CD1c-positive myeloid dendritic cell (primary cell): ENCODE measurements around the gene FBXO17.
"Not testable (repeated sequence)": the region's sequence is repeated elsewhere in the genome, so short reads cannot be mapped to it uniquely, and the experiment has no call there.

Experiments used
- DNase-seq: peaks from one replicate; pipeline ENCODE4 v3.0.0-alpha.2; 2016; ENCODE audit errors: extremely low spot score

FBXO17 gene

DNA sequence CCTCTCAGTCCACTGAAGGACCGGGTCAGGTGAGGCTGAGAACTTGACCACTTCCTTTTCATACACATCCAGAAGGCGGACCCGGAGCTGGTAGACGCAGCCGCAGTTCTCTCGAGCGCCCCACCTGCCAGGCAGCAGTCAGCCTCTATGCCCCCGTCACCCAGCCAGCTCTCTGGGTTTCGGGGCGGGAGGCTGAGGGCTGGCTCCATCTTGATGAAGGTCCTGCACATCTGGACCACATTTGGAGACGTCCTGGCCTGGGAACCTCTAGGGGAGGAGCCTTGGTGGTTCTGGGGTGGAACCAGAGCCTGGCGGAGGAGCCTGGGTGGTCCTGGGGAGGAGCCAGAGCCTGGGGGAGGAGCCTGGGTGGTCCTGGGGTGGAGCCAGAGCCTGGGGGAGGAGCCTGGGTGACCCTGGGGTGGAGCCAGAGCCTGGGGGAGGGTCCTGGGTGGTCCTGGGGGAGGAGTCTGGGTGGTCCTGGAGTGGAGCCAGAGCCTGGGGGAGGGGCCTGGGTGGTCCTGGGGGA is 30.5 kb downstream of the FBXO17 start:
- no peak for DNase-seq

DNA sequence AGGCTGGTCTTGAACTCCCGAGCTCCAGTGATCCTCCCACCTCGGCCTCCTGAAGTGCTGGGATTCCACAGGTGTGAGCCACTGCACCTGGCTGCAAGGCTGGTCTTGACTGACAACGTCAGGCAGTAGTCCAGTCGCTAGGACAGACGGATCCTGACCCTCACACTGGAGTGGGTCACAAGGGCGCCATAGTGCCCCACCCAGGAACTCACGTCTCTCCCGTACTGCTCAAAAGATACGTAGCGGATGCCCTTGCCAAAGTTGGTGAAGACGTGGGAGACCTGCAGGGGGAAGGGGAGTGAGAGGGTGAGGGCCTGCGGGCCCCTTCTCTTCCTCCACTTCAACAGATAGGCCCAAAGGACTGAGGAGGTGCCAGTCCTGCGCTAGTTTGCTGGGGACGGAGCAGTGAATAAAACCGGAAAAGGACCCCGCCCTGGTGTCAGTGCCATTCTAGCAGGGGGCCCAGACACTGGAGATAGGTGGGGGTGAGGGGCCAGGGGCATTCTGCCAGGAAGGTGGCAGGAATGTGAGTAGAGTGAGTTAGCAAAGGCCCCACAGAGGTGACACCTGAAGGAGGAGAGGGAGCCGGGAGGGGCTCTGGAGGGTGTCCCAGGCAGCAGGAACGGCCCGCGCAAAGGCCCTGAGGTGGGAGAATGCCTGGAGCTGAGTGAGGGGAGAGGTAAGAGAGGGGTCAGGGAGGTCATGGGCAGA is 32.9 kb downstream of the FBXO17 start:
- no peak for DNase-seq

DNA sequence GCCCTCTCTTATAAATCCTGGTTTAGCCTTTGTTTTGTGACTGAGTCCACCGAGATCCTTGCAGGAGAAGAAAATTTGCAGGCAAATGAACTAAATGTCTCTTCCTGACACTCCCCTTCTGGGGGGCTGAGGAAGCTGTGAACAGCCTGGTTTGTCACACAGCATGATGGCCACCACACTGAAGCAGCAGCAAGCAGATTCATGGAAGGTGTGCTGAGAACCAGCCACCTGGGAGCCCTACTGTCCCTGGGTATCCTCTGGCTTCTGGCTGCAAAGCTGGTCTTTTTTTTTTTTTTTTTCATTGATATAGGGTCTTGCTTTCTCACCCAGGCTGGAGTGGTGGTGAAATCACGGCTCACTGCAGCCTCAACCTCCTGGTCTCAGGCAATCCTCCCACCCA is 33.6 kb downstream of the FBXO17 start:
- DNase-seq: no peak

DNA sequence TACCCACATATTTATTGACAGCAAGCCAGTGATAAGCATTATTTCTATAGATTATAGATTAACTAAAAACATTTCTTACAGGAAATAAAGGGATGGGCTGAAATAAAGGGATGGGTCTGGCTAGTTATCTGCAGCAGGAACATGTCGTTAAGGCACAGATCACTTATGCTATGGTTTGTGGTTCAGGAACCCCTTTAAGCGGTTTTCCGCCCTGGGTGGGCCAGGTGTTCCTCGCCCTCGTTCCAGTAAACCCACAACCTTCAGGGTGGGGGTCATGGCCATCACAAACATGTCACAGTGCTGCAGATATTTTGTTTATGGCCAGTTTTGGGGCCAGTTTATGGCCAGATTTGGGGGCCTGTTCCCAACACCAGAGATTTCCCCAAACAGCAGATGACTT is 34.1 kb downstream of the FBXO17 start:
- not testable (repeated sequence) for DNase-seq

DNA sequence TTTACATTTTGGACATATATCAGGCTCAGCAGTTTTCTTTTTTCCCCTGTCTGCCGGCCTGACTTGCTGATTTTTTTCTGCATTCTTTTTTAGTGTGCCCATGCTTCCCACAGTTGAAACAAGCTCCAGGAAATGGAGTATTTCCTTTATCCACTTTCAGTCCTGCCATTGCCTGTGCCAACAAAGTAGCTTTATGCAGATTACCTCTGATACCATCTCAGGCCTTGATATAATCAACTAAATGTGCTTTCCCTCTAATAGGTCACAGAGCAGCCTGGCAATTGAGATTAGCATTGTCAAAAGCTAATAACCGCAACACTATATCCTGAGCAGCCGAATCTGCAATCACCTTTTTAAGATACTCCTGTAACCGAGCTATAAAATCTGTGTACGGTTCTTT is 35.6 kb downstream of the FBXO17 start:
- no peak for DNase-seq

DNA sequence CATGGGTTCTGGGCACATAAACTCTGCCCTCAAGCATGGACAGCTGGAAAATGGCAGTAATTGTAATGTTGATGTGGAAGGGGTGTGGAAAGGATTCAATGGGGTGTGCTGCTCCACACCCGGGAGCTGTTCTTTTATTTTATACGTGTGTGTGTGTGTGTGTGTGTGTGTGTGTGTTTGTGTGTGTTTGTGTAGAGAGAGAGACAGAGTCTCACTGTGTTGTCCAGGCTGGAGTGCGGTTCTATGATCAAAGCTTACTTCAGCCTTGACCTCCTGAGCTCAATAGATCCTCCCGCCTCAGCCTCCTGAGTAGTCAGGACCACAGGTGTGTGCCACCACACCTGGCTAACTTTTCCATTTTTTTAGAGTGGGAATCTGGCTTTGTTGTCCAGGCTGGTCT is 42.0 kb downstream of the FBXO17 start:
- DNase-seq: no peak

DNA sequence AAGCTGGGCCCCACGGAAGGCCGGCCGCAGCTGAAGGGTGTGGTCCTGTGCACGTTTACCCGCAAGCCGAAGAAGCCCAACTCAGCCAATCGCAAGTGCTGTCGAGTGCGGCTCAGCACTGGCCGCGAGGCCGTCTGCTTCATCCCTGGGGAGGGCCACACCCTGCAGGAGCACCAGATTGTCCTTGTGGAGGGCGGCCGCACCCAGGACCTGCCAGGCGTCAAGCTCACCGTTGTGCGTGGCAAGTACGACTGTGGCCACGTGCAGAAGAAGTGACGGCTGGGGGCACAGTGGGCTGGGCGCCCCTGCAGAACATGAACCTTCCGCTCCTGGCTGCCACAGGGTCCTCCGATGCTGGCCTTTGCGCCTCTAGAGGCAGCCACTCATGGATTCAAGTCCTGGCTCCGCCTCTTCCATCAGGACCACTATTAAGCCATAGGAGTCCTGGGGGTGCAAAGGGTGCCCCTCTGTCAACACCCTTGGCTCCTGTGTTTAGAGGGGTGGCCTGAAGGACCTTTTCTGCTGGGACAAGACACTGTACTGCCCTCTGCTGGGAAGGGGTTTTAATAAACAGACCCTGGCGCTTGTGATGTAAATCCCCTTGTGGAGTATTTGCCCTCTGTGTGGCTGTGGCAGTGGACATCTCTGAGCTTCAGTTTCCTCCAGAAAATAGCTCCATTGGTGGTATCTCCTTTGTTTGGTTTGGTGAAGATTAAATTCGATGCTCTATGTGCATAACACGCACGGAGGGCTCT is 42.9 kb downstream of the FBXO17 start:
- DNase-seq: peak; percentile 29

DNA sequence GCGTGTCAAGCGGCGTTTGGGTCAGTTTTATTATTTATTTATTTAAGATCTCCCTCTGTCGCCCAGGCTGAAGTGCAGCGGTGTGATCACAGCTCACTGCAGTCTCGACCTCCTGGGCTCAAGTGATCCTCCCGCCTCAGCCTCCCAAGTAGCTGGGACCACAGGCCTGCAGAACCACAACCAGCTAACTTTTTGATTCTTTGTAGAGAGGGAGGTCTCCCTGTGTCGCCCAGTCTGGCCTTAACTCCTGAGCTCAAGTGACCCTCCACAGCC is 44.1 kb downstream of the FBXO17 start:
- DNase-seq: no peak

DNA sequence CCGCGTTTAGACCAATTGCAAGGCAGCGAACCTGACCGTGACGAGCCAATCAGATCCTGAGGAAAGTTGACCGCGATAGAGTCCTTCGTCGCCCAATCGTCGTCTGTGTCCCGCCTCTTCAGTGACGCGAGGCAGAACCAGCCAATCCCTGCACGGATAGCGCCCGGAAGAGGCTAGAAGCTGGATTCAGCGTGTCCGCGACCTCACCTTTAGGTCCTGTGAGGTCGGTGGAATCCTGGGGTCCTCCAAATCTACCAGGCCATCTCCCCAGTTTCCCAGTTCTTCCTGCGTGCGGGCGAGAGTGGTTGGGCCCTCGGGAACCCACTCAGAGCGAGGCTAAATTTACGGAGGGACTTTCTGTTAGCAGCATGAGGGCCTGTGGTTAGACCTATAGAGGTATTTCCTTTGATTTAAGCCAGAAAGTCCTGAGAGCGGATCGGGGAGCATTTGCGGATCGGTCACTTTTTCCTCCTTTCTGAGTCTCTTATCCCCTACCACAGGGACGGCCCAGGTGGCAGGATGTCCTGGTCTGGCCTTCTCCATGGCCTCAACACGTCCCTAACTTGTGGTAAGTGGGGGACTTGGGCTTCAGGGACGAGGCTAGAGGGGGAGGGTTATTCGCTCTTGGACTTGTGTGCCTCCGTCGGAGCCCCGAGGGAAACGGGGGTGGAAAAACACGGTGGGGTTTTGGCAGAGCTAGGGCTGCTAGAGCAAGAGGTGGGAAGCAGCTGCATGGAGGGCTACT is 44.6 kb downstream of the FBXO17 start, which contains the start of gene MRPS12:
Gene MRPS12 (plus strand): TSS at position 169 of the 745 bp plus-strand sequence. CDS start 351 bp downstream, at position 520.
- DNase-seq: peak; percentile 100

DNA sequence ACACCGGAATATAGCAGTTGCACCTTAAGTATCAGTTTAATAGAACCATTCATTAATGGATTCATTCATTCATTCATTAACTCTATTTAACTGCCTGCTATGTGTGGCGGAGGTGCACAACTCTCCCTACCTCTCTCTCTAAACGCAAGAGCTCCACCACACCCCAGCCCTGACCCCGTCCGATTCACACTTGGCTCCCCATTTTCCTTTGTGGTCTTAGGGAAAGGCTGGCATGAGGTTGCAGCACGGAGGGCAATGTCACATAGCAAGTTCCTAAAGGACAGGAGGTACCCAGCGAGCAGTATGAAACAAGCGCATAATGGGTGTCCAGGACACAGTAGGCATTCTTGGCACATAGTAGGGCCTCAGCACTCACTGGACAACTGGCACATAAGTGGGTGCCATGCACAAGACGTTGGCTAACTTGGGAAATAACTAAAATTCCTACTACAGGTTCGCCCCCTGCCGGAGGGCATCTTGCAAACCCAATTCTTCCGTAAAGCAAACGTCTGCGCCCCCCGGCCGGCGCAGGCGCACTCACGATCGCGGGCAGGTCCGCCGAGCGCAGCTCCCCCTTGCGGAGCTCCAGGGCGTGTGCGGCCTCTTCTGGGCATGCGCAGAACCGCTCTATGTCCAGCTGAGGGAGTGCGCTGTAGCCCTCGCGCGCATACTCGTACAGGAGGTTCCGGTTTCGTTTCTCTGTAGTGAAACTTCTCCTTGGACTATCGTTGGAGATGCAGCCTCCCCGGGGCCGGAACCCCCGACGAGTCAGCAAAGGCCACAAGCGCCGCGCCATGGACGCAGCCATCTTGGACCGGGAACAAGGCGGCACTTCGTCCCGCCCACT is 45.4 kb downstream of the FBXO17 start, which contains the start of gene SARS2:
Gene SARS2 (minus strand): TSS at position 835 of the 847 bp plus-strand sequence. CDS start 27 bp downstream, at position 808.
- peak; percentile 97 for DNase-seq

DNA sequence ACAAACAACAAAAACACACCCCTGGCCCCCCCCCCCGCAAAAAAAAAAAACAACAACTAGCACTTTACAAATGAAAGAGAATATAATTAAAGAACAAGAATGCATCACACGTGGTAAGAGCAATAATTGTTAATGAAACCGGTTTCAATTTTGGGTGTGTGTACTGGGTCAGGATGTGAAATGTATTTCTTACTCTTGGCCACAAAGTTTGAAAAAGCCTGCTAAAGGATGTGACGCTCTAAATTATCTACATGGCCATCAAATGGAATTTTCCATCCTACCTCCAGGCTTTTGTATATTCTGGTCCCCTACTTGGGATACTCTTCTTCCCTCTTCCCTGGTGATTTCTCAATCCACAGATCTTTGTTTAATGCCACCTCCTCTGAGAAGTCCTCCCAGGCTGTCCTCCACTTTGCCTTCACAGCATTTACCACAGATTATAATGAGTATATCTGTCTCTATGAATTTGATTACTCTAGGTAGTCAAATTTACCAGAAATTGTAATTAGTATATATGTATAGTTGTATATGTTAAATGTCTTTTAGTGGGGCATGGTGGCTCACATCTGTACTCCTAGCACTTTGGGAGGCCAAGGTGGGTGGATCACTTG is 47.0 kb downstream of the FBXO17 start:
- DNase-seq: no peak

DNA sequence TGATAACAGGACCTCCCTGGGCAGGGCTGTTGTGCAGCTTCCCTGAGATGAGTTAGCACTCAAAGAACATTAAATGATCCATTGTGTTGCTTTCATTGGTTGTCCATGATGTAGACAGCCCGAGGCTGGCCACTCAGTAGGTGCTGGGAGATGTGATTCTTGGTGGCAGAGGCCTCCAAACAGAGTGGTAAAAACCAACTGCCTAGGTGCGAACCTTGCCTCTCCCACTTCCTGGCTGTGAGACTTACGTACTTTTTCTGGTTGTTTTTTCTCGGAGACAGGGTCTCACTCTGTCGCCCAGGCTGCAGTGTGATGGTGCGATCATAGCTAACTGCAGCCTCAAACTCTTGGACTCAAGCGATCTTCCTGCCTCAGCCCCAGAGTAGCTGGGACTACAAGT is 51.2 kb downstream of the FBXO17 start:
- no peak for DNase-seq

DNA sequence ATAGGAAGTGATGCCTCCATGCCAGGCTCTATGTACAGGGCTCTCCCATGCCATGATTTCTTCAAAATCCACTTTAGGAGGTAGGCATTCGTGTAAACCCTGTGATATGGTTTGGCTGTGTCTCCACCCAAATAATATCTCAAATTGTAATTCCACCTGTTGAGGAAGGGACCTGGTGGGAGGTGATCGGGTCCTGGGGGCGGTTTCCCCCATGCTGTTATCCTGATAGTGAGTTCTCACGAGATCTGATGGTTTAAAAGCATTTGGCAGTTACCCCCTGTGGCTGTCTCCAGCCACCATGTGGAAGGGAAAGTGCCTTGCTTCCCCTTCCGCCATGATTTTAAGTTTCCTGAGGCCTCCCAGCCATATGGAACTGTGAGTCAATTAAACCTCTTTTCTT is 53.1 kb downstream of the FBXO17 start:
- no peak for DNase-seq

DNA sequence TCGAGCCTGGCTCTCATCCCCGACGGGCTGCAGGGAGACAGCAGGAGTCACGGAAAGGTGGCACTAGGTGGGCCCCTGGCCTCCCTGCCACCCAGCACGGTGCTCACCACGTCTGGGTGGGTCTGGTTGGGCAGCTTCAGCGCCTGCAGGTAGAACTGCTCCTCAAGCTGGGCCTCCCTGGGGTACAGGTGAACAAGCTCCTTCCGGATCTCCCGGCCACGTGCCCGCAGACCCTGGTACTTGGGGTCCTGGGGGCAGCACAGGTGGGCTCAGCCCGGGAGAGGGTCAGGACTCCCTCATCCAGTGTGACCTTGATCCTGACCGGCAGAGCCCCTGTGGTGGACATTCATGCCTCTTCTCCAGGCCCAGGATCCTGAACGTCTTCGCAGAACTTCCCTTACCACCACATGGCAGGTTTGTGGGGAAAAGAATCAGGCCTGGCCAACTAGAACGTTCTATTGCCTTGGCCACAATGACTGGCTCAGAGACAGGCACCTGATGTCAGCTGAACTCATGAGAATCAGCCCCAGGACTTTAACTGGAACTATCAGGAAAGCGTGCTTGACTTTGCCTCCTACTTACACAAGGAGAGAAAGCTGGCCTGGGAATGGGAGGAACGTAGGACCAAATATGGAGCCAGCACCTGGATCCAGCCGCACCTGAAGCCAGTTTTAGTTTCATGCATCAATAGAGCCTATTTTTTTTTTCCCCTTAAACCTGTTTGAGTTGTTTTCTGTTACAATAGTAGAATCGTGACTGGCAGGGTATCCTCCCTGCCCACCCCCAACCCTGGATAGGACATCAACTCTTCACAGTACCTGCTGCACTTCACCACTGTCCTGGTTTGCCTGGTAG is 53.9 kb downstream of the FBXO17 start:
- DNase-seq: no peak

DNA sequence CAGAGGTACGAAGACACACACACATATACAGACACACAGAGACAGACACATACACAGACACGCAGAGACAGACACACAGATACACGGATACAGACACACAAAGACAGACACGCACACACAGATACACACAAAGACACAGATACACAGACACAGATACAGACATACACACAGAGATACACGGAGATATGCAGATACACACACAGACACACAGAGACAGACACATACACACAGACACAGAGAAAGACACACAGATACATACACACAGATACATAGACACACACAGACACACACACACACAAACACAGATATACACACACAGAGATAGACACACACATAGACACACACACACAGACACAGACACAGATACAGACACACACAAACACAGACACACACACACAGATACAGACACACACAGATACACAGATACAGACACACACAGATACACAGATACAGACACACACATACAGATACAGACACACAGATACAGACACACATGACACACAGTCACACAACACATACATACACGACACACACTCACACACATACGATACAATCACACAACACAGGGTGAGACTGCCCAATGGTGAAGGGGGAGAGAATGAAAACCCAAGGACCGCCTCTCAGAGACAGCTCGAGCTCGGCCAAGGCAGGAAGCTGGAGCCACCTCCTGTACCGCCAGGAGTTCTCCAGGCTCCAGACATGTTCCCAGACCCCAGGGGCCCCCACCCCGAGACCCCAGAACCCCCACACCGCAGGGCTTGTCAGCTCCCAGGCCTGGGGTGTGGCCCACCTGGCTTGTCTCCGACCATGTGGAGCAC is 54.7 kb downstream of the FBXO17 start:
- DNase-seq: no peak

DNA sequence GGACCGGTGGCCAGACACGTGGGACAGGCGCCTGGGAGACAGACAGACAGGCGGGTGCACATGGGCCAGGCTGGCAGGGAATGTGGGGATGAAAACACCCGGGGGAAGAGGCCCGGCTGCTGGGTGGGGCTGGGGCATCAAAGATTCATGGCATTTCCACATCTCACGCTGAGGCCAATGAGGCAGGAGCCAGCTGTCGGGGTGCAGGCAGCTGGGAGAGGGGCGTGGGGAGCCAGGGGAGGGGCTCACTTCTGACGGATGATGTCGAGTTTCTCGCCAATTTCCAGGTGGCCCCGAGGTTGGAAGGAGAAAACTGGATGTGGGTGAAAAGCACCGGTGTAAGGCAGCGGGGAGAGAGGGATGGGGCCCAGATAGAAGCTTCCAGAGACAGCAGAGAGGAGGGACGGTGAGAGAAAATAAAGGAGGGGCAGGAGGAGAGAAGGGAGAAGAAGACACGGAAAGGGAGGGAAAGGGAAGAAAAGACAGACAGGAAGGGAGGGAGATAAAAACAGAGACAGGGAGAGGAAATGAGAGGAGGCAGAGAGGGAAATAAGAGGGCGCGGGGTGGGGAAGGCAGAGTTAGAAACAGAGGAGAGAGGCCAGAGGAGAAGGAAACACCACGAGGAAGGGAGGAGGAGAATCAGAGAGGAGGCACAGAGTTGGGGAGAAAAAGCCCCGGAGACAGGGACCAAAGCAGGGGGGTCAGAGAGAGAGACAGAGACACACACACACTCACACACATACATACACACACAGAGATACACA is 55.5 kb downstream of the FBXO17 start:
- DNase-seq: no peak

DNA sequence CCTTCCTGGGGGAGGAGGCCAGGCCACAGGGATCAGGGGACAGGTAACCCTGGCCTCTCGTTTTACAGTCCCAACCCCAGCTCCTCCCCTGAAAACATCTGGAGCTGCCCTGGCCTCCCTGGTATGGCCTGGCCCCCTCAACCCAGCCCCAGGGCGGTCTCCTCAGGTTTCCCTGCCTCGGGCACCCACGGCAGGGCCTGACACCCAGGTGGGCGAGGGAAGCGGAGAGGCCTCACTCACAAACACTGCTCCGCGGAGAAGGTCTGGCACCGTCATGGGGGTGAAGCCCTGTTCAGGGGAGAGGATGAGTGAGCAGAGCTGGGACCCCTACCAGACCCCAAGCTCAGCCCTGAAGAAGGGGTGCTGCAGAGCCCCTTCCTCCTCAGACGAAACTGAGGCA is 57.0 kb downstream of the FBXO17 start:
- DNase-seq: no peak

DNA sequence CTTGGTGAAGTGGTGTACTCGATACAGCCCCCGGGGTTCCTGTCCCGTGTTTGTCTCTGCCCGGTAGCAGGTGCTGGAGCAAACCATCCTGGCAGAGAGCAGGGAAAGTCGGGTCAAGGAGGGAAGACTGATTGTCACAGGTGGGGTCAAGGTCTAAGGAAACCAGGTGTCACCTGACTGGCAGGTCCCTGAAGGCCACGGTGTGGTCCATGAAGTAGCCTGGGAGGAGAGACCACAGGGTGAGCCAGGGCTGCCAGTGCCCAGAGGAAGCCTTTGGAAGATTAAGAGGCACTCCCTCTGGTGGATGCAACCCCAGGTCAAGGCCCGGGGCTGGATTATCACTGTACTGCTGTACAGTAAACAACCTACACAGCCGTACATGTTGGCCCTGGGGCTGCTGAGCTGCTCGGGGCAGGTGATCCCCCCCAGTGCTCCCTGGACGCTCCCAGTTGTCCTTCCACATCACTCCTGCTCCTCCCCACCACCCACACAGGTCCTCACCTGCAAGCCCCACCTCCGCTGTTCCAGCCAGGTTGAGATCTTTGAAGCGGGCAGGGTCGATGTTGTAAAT is 57.5 kb downstream of the FBXO17 start:
- DNase-seq: no peak
